GM12873 (cell line): ENCODE data around the gene SKAP1.

ENCODE experiments used
- CTCF ChIP-seq: IDR thresholded peaks from 2 replicates; pipeline ENCODE4 v1.5.1; 2012; ENCODE audit warnings: low read depth, mild to moderate bottlenecking, moderate library complexity, low read length, control low read depth; ENCODE audit not compliant: insufficient read depth; ENCODE audit errors: missing control alignments

The SKAP1 gene

GRCh38 chr17:48190871-48191270 lies 239.1 kb downstream of the SKAP1 start:
- TF ChIP-seq CTCF: no peak

DNA sequence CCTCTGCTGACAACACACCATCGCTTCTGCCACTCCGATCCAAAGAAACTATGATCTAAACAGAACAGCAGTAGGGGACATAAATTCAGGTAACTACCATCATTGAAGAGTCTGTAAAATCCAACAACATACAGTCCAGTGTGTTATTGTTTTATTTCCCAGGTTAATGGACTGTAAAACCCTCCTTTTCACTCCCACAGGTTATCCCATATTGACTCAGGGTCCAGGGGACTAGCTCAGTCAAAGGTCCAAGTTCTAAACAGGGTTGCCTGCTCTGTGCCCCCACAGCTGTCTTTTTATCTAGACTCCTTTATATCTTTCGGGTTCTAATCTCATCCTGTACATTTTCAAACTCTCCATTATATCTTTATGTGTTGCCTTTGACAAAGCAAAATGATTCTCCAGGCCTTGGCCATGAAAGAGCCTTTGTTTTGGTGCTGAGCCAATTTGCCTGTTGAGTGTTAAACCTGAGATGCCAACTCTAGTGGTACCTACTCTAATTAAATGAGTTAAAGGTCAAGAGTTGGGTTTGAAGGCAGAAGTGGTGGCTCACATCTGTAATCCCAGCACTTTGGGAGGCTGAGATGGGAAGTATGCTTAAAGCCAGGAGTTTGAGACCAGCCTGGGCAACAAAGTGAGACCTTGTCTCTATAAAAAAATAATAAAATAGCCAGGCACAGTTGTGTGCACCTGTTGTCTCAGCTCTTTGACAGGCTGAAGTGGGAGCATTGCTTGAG lies 242.0 kb downstream of the SKAP1 start:
- TF ChIP-seq CTCF: no peak

DNA sequence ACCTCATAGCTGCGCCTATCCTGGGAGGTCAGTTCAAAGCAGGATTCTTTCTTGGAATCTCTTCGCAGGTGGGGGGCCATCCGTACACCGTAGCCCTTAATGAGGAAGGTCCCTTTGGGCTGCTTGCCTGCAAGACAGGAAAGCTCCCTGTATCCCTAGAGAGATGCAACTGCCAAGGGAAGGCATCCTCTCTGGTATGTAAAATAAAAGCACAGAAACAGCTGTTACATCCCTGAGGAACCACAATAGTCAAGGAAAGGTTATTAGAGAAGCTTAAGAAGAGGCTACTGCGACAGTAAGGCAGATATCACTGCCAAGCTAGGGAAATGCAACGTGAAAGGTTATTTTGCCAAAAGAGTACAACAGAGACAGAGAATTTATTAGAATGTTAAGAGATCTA lies 245.3 kb downstream of the SKAP1 start:
- no peak for TF ChIP-seq CTCF

GRCh38 chr17:48181653-48182052 lies 248.4 kb downstream of the SKAP1 start:
- TF ChIP-seq CTCF: peak; percentile 25

- TF ChIP-seq CTCF: no peak
Measured at GRCh38 chr17:48180842-48181629, 249.0 kb downstream of the SKAP1 start.

DNA sequence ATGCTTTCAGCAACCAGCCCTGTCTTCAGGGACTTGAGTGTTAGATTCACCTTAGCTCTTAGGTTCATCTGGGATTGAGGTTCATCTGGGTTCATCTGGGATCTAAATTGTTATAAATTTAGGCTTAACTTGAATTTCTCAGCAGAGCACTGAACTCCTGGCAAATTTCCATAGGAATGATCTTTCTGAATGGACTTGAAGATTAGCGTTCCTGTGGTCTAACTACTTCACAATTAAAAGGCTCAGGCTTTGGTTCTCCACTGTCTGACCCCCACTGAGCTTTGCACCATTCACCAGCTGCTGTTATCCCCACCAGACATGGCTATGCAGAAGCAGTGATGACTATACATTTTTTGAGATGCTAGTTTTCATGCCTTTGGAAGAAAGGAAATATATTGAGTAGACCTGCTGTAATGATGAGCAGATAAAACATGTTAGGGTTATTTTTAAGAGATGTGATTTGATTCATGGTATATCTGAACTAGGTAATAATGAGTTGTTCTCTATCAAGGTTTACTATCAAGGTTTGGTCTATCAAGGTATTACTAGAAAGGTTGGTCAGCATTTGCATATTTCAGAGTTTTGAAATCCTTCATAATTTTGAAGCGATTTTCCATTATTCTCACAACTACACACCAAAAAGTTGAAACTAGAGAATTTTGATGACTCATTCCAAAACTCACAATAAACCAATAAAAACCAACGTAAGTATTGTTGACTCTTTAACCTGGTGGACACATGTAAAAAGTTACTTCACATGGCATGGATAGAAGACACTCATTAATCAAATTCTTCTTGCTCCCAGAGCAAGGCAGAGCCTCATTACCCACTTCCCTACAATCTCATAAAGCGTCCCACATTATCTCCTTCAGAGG lies 250.7 kb downstream of the SKAP1 start:
- no peak for TF ChIP-seq CTCF

GRCh38 chr17:48178317-48178716 lies 251.7 kb downstream of the SKAP1 start:
- TF ChIP-seq CTCF: no peak
